ENCODE measurements around the gene RRP1.
"Not testable (repeated sequence)": the region's sequence is repeated elsewhere in the genome, so short reads cannot be mapped to it uniquely, and the experiment has no call there.

The RRP1 gene

GRCh38 chr21:43817157-43818086 is 28.0 kb downstream of the RRP1 start:
- no peak for DNase-seq (ENCODE audit: low read depth)
- H3K4me3 ChIP-seq (ENCODE audit: low read depth, low read length), result no peak overlapping the region
- no peak for TF ChIP-seq CTCF (conservative IDR thresholded peaks at IDR 0.05; ENCODE audit: low read depth, low read length)

- no peak overlapping the region for H3K4me3 ChIP-seq (ENCODE audit: low read depth, low read length)
- no peak for DNase-seq (ENCODE audit: low read depth)
- TF ChIP-seq CTCF (conservative IDR thresholded peaks at IDR 0.05; ENCODE audit: low read depth, low read length), result no peak
Observed at GRCh38 chr21:43818685-43819084, 29.3 kb downstream of the RRP1 start.

GRCh38 chr21:43819511-43820405 is 30.4 kb downstream of the RRP1 start:
- H3K4me3 ChIP-seq (ENCODE audit: low read depth, low read length), result no peak overlapping the region
- DNase-seq (ENCODE audit: low read depth), result no peak
- TF ChIP-seq CTCF (conservative IDR thresholded peaks at IDR 0.05; ENCODE audit: low read depth, low read length), result no peak

- DNase-seq (ENCODE audit: low read depth), result no peak
- no peak overlapping the region for H3K4me3 ChIP-seq (ENCODE audit: low read depth, low read length)
- no peak for TF ChIP-seq CTCF (conservative IDR thresholded peaks at IDR 0.05; ENCODE audit: low read depth, low read length)
Observed at GRCh38 chr21:43820466-43820865, 31.1 kb downstream of the RRP1 start.

- not testable (repeated sequence) for DNase-seq (ENCODE audit: low read depth); H3K4me3 ChIP-seq (ENCODE audit: low read depth, low read length)
Observed at GRCh38 chr21:43822166-43822565, 32.8 kb downstream of the RRP1 start.

GRCh38 chr21:43822741-43823140 is 33.4 kb downstream of the RRP1 start:
- not testable (repeated sequence) for H3K4me3 ChIP-seq (ENCODE audit: low read depth, low read length); DNase-seq (ENCODE audit: low read depth)

GRCh38 chr21:43824333-43825241 is 35.2 kb downstream of the RRP1 start:
- no peak overlapping the region for H3K4me3 ChIP-seq (ENCODE audit: low read depth, low read length)
- DNase-seq (ENCODE audit: low read depth), result peak; percentile 60
- no peak for TF ChIP-seq CTCF (conservative IDR thresholded peaks at IDR 0.05; ENCODE audit: low read depth, low read length)

All from choroid plexus epithelial cell (primary cell).